HEK293T (cell line): ENCODE results near the gene TATDN3.

Experiments used
- CTCF ChIA-PET: fragments of 350-600 bp; formaldehyde crosslinking; extraction: SDS; loops from one replicate; lab custom pipeline; 2021; ENCODE audit warnings: antibody characterized with exemption, inconsistent platforms; lab: Yijun Ruan, JAX
- POLR2A ChIA-PET: fragments of 350-600 bp; formaldehyde crosslinking; extraction: SDS; loops from one replicate; lab custom pipeline; 2020; ENCODE audit warnings: antibody characterized with exemption, inconsistent platforms; lab: Yijun Ruan, JAX
- DNase-seq: peaks from one replicate; pipeline ENCODE4 v3.0.0; 2012; ENCODE audit warnings: mixed read lengths; ENCODE audit errors: extremely low spot score
- ARNT ChIP-seq: fragments of 450-650 bp; IDR thresholded peaks from 2 replicates; pipeline ENCODE4 v1.6.1; 2017; ENCODE audit warnings: mild to moderate bottlenecking
- BHLHE40 ChIP-seq: fragments of 450-650 bp; IDR thresholded peaks from 2 replicates; pipeline ENCODE4 v1.6.1; 2016; ENCODE audit warnings: mild to moderate bottlenecking, moderate library complexity, borderline replicate concordance
- CTBP1 ChIP-seq: fragments of 450-650 bp; IDR thresholded peaks from 2 replicates; pipeline ENCODE4 v1.6.1; 2016; ENCODE audit warnings: borderline replicate concordance
- ELF4 ChIP-seq: fragments of 450-650 bp; IDR thresholded peaks from 2 replicates; pipeline ENCODE4 v1.6.1; 2017; ENCODE audit warnings: antibody characterized with exemption
- FOXA1 ChIP-seq: fragments of 450-650 bp; IDR thresholded peaks from 2 replicates; pipeline ENCODE4 v1.6.1; 2016; ENCODE audit warnings: mild to moderate bottlenecking
- FOXK2 ChIP-seq: fragments of 450-650 bp; IDR thresholded peaks from 2 replicates; pipeline ENCODE4 v1.6.1; 2016; ENCODE audit warnings: mild to moderate bottlenecking
- FOXM1 ChIP-seq: fragments of 450-650 bp; IDR thresholded peaks from 2 replicates; pipeline ENCODE4 v1.6.1; 2017; ENCODE audit warnings: mild to moderate bottlenecking, borderline replicate concordance
- HDGF ChIP-seq: fragments of 450-650 bp; IDR thresholded peaks from 2 replicates; pipeline ENCODE4 v1.6.1; 2017; ENCODE audit warnings: antibody characterized with exemption, borderline replicate concordance
- L3MBTL2 ChIP-seq: fragments of 450-650 bp; conservative IDR thresholded peaks from 2 replicates; pipeline ENCODE4 v1.6.1; 2016; ENCODE audit warnings: mild to moderate bottlenecking
- LEF1 ChIP-seq: fragments of 450-650 bp; IDR thresholded peaks from 2 replicates; pipeline ENCODE4 v1.6.1; 2017; ENCODE audit warnings: mild to moderate bottlenecking, borderline replicate concordance
- NFRKB ChIP-seq: fragments of 450-650 bp; IDR thresholded peaks from 2 replicates; pipeline ENCODE4 v1.6.1; 2016; ENCODE audit warnings: mild to moderate bottlenecking, moderate library complexity
- PKNOX1 ChIP-seq: fragments of 450-650 bp; IDR thresholded peaks from 2 replicates; pipeline ENCODE4 v1.6.1; 2016
- SP1 ChIP-seq: fragments of 450-650 bp; IDR thresholded peaks from 2 replicates; pipeline ENCODE4 v1.6.1; 2017
- SUZ12 ChIP-seq: fragments of 450-650 bp; IDR thresholded peaks from 2 replicates; pipeline ENCODE4 v1.6.1; 2016; ENCODE audit warnings: mild to moderate bottlenecking
- TARDBP ChIP-seq: fragments of 450-650 bp; IDR thresholded peaks from 2 replicates; pipeline ENCODE4 v1.6.1; 2016
- ZNF384 ChIP-seq: fragments of 450-650 bp; IDR thresholded peaks from 2 replicates; pipeline ENCODE4 v1.6.1; 2016

TATDN3 gene

GRCh38 chr1:212752252-212752933 is 39.3 kb upstream of the TATDN3 start:
- TF ChIP-seq SP1 (no peak), ARNT (no peak), CTBP1 (no peak)
- POLR2A ChIA-PET = no interaction called here
- CTCF ChIA-PET = no interaction called here
- DNase-seq = no peak

- no peak for DNase-seq
- TF ChIP-seq L3MBTL2 = no peak
- no peak for TF ChIP-seq FOXK2
- TF ChIP-seq ELF4 = no peak
- no peak for TF ChIP-seq FOXA1
- no peak for TF ChIP-seq SP1
- no peak for TF ChIP-seq BHLHE40
- no peak for TF ChIP-seq TARDBP
- TF ChIP-seq LEF1 = no peak
- TF ChIP-seq PKNOX1 = no peak
- TF ChIP-seq FOXM1 = no peak
- TF ChIP-seq HDGF = no peak
- TF ChIP-seq CTBP1 = no peak
- no peak for TF ChIP-seq ZNF384
- CTCF ChIA-PET = no interaction called here
- POLR2A ChIA-PET = no interaction called here
Observed at GRCh38 chr1:212752934-212753497, 38.7 kb upstream of the TATDN3 start.

GRCh38 chr1:212753749-212754148 is 37.9 kb upstream of the TATDN3 start:
- TF ChIP-seq LEF1 (no peak), SP1 (no peak), ZNF384 (no peak), CTBP1 (no peak), ARNT (no peak), SUZ12 (no peak), FOXM1 (no peak), HDGF (no peak), ELF4 (no peak), FOXK2 (no peak), PKNOX1 (no peak), BHLHE40 (no peak)
- CTCF ChIA-PET = no interaction called here
- POLR2A ChIA-PET = no interaction called here
- no peak for DNase-seq

GRCh38 chr1:212754193-212754592 is 37.5 kb upstream of the TATDN3 start:
- TF ChIP-seq ZNF384 = no peak
- TF ChIP-seq FOXK2 = no peak
- TF ChIP-seq TARDBP = no peak
- TF ChIP-seq FOXA1 = no peak
- TF ChIP-seq HDGF = no peak
- TF ChIP-seq LEF1 = no peak
- TF ChIP-seq PKNOX1 = no peak
- TF ChIP-seq FOXM1 = no peak
- no peak for TF ChIP-seq SUZ12
- no peak for TF ChIP-seq BHLHE40
- TF ChIP-seq CTBP1 = no peak
- TF ChIP-seq NFRKB = no peak
- no peak for TF ChIP-seq L3MBTL2
- TF ChIP-seq ARNT = no peak
- no peak for TF ChIP-seq SP1
- TF ChIP-seq ELF4 = no peak
- ChIA-PET POLR2A (no interaction called here), CTCF (no interaction called here)
- no peak for DNase-seq

GRCh38 chr1:212754680-212755079 is 37.0 kb upstream of the TATDN3 start:
- TF ChIP-seq LEF1 (no peak), NFRKB (no peak), L3MBTL2 (no peak), CTBP1 (no peak), FOXK2 (no peak), BHLHE40 (no peak), FOXA1 (no peak), ZNF384 (no peak), TARDBP (no peak), SP1 (no peak), HDGF (no peak), PKNOX1 (no peak), ELF4 (no peak)
- ChIA-PET CTCF (no interaction called here), POLR2A (no interaction called here)
- no peak for DNase-seq
